GM10248 (cell line): ENCODE data around the gene PTPRN2.

Source experiments
- CTCF ChIA-PET: fragments of 300-600 bp; sonication (Branson Sonifier 250); formaldehyde crosslinking; extraction: SDS; loops from one replicate; lab custom pipeline; 2021; ENCODE audit warnings: antibody characterized with exemption; lab: Yijun Ruan, JAX
- POLR2A ChIA-PET: fragments of 350-650 bp; sonication (Branson Sonifier 250); formaldehyde crosslinking; extraction: SDS; loops from one replicate; lab custom pipeline; 2020; ENCODE audit warnings: antibody characterized with exemption; lab: Yijun Ruan, JAX
- DNase-seq: peaks from one replicate; pipeline ENCODE4 v3.0.0; 2012; ENCODE audit errors: extremely low spot score
- TF ChIP-seq, protein P1 (sequence below): IDR thresholded peaks from 2 replicates; pipeline ENCODE4 v1.5.1; 2012; ENCODE audit warnings: mild to moderate bottlenecking, low read depth; ENCODE audit errors: extremely low read depth, missing control alignments, control extremely low read depth

Gene PTPRN2

DNA sequence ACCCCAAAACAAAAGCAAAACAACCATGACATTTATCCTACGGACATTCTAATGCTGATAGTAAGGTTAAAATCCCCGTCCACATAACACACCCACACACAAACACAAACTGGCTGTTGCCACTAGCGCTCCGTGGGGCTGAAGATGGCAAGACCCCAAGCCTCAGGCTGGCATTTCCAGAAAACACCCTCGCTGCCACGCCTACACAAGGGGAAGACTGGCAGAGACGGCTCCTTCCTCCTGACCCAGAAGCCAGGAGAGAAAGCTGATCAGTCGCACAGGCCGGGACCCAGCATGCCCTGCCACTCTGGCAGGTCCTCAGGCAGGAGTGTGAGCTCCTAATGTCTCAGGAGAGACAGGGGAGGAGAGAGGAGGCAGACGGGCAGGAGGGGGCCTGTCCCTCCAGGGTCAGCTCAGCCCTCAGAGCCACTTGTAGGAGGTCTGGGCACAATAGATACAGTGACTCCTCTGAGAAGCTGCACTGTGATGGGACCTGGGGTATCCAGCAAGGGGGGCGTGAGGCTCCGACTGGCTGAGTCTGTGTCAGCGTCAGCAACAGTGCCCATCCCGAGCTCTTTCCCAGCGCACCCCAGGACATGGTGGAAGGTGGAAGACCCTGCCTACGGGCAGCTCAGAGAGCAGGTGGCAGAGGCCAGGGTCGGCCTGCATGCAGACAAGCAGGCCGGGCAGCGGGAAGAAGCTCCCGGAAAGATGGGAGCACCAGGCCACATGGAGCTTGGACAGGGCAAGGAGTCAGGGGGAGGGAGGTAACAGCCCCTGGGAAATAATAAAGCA lies 326.9 kb downstream of the PTPRN2 start:
- CTCF ChIA-PET: no interaction called here
- POLR2A ChIA-PET: no interaction called here
- DNase-seq: no peak
- TF ChIP-seq, protein P1, sequence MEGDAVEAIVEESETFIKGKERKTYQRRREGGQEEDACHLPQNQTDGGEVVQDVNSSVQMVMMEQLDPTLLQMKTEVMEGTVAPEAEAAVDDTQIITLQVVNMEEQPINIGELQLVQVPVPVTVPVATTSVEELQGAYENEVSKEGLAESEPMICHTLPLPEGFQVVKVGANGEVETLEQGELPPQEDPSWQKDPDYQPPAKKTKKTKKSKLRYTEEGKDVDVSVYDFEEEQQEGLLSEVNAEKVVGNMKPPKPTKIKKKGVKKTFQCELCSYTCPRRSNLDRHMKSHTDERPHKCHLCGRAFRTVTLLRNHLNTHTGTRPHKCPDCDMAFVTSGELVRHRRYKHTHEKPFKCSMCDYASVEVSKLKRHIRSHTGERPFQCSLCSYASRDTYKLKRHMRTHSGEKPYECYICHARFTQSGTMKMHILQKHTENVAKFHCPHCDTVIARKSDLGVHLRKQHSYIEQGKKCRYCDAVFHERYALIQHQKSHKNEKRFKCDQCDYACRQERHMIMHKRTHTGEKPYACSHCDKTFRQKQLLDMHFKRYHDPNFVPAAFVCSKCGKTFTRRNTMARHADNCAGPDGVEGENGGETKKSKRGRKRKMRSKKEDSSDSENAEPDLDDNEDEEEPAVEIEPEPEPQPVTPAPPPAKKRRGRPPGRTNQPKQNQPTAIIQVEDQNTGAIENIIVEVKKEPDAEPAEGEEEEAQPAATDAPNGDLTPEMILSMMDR: no peak

DNA sequence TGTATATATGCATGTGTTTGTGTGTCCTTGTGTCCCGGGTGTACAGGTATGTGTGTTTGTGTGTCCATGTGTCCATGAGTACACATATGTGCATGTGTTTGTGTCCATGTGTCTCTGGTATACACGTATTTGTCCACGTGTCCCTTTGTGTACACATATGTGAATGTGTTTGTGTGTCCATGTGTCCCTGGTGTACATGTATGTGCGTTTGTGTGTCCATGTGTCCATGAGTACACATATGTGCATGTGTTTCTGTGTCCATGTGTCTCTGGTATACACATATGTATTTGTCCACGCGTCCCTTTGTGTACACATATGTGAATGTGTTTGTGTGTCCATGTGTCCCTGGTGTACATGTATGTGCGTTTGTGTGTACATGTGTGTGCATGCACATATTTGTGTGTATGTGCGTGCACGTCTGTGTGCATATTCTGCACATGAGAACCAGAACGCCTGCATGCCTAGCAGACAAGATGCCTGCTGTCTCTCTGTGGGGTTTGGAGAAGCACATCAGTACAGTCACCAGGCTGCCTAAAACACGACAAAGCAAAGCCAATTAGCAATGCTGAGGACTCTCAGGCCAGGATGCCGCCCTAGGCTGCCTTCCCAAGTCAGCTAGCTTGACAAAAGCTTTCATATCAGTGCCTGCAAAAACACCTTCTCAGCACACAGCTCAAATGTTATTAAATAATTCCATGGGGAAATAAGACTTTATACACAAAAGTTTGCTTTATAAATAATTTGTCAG lies 327.8 kb downstream of the PTPRN2 start:
- ChIA-PET POLR2A (no interaction called here), CTCF (no interaction called here)
- TF ChIP-seq, protein P1: no peak
- DNase-seq: no peak

DNA sequence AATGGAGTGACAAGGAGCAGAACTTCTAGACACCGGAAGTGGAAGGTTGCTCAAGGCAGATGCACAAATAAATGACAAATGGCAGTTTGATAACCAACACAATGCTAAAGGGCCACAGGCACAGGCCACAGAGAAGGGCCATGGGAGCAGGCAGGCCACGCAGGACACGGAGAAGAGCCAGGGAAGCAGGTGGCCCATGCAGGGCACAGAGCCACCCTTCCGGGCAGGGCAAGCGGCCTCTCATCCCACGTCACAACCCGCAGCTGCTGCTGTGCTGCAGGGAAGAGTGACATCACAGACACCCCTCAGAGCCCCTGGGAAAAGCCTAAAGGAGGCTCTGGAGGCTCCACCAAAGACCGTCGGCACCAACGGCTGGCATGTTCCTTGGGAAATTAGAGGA lies 328.5 kb downstream of the PTPRN2 start:
- TF ChIP-seq, protein P1: no peak

DNA sequence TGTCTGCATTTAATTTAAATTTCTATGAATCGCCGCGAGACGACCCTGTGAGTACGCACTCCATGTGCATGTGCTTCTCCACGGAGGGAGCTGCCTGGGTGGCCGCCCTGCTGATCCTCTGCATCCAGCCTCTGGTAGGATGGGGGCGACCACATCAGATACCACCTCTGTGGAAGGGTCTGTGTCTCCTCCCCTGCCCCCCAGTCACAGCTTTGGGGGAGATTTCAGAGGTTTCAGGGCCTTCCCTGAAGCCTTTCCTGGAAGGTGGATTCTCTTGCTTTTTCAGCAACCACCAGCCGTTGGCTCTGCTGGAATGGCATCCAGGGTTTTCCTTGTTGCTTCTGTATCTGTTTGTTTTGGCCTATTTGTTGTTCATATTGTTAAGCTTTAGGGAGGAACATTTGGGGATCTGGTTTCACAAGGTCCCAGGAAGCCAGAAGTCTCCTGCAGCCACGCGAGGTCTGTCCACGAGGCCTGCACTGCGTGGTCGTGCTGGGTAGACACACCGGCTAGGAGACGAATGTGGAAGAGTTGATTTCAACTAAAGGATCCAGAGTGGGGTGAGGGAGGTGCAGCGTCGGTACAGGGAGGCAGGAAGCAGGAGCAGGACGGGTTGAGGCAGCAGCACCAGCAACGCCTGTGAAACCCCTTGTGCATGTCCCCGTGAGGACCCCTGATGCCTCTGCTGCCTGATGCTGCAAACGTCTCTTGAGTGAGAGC lies 329.1 kb downstream of the PTPRN2 start:
- DNase-seq: no peak
- TF ChIP-seq, protein P1: no peak
- ChIA-PET CTCF (no interaction called here), POLR2A (no interaction called here)

More for the DNA sequence above, 328.5 kb downstream of the PTPRN2 start:
- POLR2A ChIA-PET: no interaction called here
- CTCF ChIA-PET: no interaction called here
- DNase-seq: no peak

DNA sequence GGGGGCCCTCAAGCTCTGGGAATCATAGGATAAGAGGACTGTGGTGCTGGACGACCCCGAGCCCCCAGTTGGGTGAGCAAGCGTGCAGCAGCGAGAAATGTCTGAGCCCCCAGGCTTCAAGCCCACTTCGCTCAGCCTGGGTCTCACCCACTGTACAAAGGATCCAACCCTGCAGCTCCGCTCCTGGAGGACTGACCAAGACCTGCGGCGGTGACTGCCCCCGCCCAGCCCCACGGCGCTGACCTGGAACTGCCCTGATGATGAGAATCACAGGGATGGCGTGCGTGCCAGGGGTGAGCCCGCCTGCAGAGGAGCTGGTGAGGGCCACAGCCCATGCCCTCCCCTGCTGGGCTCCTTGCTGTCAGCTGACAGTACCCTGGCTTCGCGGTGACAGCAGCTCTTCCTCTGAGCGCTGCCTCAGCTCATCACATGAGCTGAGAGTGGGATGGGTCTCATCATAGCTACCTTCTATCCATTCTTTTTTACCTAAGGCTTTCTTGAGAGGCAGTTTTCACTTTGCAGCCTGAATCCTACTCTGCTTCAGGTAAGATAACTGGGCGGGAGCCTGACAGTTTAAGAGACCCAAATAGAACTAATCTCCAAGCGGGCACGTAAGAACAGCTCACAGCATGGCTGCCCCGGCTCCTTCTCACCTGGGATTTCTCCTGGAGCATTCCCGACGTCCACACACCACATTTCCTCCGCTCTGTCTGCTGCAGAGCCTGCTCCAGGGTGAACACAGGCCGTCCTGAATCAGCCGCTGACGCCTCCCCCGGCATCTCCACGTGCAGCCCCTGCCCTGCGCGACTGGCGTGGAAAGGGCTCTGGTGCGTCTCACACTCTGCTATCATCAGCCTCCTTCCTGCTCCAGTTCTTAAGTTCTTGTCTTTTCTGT lies 329.9 kb downstream of the PTPRN2 start:
- TF ChIP-seq, protein P1: no peak
- CTCF ChIA-PET: no interaction called here
- no peak for DNase-seq
- POLR2A ChIA-PET: no interaction called here
